HEK293 (cell line): Measurements from ENCODE around the gene MACC1.

ENCODE experiments used
- CTCF ChIA-PET: fragments of 350-600 bp; formaldehyde crosslinking; extraction: SDS; loops from one replicate; lab custom pipeline; 2021; ENCODE audit warnings: antibody characterized with exemption; lab: Yijun Ruan, JAX
- POLR2A ChIA-PET: fragments of 300-600 bp; formaldehyde crosslinking; extraction: SDS; loops from one replicate; lab custom pipeline; 2020; ENCODE audit warnings: antibody characterized with exemption, inconsistent platforms; lab: Yijun Ruan, JAX
- H3K27ac ChIP-seq: fragments of 200-500 bp; sonication (Bioruptor generic); 2 replicates; pipeline ENCODE4 v1.5.1; 2014; ENCODE audit warnings: low read depth, low read length, control low read depth, inconsistent platforms; ENCODE audit errors: extremely low read depth
- H3K36me3 ChIP-seq, 2 experiments: fragments of 200-500 bp in 1 of 2; sonication (Bioruptor generic) in 1 of 2; 1 replicate in 1 of 2; 2 replicates in 1 of 2; pipeline ENCODE4 v1.5.1; 2014 to 2017; ENCODE audit warnings: inconsistent platforms in 2 of 2, low read length in 2 of 2; ENCODE audit not compliant: control insufficient read depth in 2 of 2, insufficient read depth in 1 of 2
- H3K4me1 ChIP-seq: fragments of 200-500 bp; sonication (Bioruptor generic); 2 replicates; pipeline ENCODE4 v1.5.1; 2014; ENCODE audit warnings: mild to moderate bottlenecking, low read length, inconsistent platforms; ENCODE audit not compliant: control insufficient read depth, insufficient read depth
- H3K4me3 ChIP-seq: 2 replicates; pipeline ENCODE4 v1.5.1; 2011; ENCODE audit warnings: low read depth, mild to moderate bottlenecking, control low read depth, low read length, moderate library complexity
- H3K9me3 ChIP-seq: fragments of 200-500 bp; sonication (Bioruptor generic); 2 replicates; pipeline ENCODE4 v1.5.1; 2014; ENCODE audit warnings: low read depth, low read length, inconsistent platforms; ENCODE audit not compliant: control insufficient read depth, insufficient read depth
- KLF1 ChIP-seq: fragments of 450-650 bp; formaldehyde crosslinking; IDR thresholded peaks from 2 replicates; pipeline ENCODE4 v1.5.1; 2016; ENCODE audit warnings: missing biosample characterization, missing genetic modification characterization
- KLF8 ChIP-seq: fragments of 450-650 bp; formaldehyde crosslinking; IDR thresholded peaks from 2 replicates; pipeline ENCODE4 v1.5.1; 2016; ENCODE audit warnings: missing biosample characterization, missing genetic modification characterization
- OSR2 ChIP-seq: fragments of 450-650 bp; formaldehyde crosslinking; IDR thresholded peaks from 2 replicates; pipeline ENCODE4 v1.5.1; 2016; ENCODE audit warnings: missing biosample characterization, missing genetic modification characterization
- PRDM1 ChIP-seq: fragments of 450-650 bp; formaldehyde crosslinking; IDR thresholded peaks from 2 replicates; pipeline ENCODE4; 2016; ENCODE audit warnings: missing biosample characterization, missing genetic modification characterization
- SETDB1 ChIP-seq: IDR thresholded peaks from one replicate; pipeline ENCODE4 v1.6.1; 2017; ENCODE audit warnings: mild to moderate bottlenecking, low read length, moderate library complexity, mixed read lengths; ENCODE audit not compliant: insufficient read length
- SP7 ChIP-seq: fragments of 450-650 bp; formaldehyde crosslinking; IDR thresholded peaks from 2 replicates; pipeline ENCODE4 v1.5.1; 2016; ENCODE audit warnings: missing biosample characterization, missing genetic modification characterization
- TCF7L2 ChIP-seq: IDR thresholded peaks from 2 replicates; pipeline ENCODE4 v1.6.1; 2011; ENCODE audit warnings: low read depth, mild to moderate bottlenecking, inconsistent platforms, low read length, moderate library complexity, borderline replicate concordance
- WT1 ChIP-seq: fragments of 450-650 bp; formaldehyde crosslinking; IDR thresholded peaks from 2 replicates; pipeline ENCODE4 v1.5.1; 2016; ENCODE audit warnings: missing biosample characterization, missing genetic modification characterization
- ZBTB17 ChIP-seq: fragments of 450-650 bp; formaldehyde crosslinking; IDR thresholded peaks from 2 replicates; pipeline ENCODE4 v1.5.1; 2016; ENCODE audit warnings: missing biosample characterization, missing genetic modification characterization
- ZFHX2 ChIP-seq: fragments of 450-650 bp; formaldehyde crosslinking; conservative IDR thresholded peaks from 2 replicates; pipeline ENCODE4 v1.5.1; 2016; ENCODE audit warnings: missing biosample characterization, missing genetic modification characterization
- ZNF23 ChIP-seq: fragments of 450-650 bp; formaldehyde crosslinking; IDR thresholded peaks from 2 replicates; pipeline ENCODE4 v1.5.1; 2016; ENCODE audit warnings: missing biosample characterization, missing genetic modification characterization, borderline replicate concordance
- ZNF311 ChIP-seq: fragments of 450-650 bp; formaldehyde crosslinking; IDR thresholded peaks from 2 replicates; pipeline ENCODE4 v1.5.1; 2017; ENCODE audit warnings: missing biosample characterization, missing genetic modification characterization, borderline replicate concordance
- ZNF629 ChIP-seq: fragments of 450-650 bp; formaldehyde crosslinking; IDR thresholded peaks from 2 replicates; pipeline ENCODE4 v1.5.1; 2017; ENCODE audit warnings: missing biosample characterization, missing genetic modification characterization
- ZNF660 ChIP-seq: fragments of 450-650 bp; IDR thresholded peaks from 2 replicates; pipeline ENCODE4 v1.5.1; 2018; ENCODE audit warnings: missing biosample characterization, mild to moderate bottlenecking, missing genetic modification characterization
- ZNF837 ChIP-seq: fragments of 450-650 bp; formaldehyde crosslinking; IDR thresholded peaks from 2 replicates; pipeline ENCODE4 v1.5.1; 2016; ENCODE audit warnings: missing biosample characterization, missing genetic modification characterization
- TF ChIP-seq, protein P1 (sequence below): fragments of 450-650 bp; formaldehyde crosslinking; IDR thresholded peaks from 2 replicates; pipeline ENCODE4 v1.5.0; 2017; ENCODE audit warnings: missing biosample characterization, missing genetic modification characterization, borderline replicate concordance
- TF ChIP-seq, protein P2 (sequence below): fragments of 450-650 bp; formaldehyde crosslinking; IDR thresholded peaks from 2 replicates; pipeline ENCODE4 v1.5.1; 2016; ENCODE audit warnings: missing biosample characterization, missing genetic modification characterization, low read depth

The MACC1 gene

DNA sequence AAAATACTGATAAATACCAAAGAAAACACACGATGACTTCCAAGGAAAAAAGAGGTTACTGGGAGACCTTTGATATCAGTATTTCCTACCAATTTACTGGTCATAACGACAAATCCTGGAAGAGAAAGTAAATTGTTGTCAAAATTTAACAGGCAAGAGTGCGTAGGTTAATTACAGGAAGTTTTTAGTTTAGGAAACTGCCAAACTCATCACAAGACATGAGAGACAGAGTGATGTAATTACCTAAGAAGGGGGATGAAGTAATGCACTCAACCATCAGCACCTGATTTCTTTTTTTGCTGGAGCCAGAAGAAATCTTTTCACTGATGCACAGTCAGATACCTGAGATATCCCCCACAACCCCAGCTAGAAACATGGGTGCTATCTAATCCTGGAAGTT lies 16.8 kb downstream of the MACC1 start (continued):
- TF ChIP-seq, protein P1, sequence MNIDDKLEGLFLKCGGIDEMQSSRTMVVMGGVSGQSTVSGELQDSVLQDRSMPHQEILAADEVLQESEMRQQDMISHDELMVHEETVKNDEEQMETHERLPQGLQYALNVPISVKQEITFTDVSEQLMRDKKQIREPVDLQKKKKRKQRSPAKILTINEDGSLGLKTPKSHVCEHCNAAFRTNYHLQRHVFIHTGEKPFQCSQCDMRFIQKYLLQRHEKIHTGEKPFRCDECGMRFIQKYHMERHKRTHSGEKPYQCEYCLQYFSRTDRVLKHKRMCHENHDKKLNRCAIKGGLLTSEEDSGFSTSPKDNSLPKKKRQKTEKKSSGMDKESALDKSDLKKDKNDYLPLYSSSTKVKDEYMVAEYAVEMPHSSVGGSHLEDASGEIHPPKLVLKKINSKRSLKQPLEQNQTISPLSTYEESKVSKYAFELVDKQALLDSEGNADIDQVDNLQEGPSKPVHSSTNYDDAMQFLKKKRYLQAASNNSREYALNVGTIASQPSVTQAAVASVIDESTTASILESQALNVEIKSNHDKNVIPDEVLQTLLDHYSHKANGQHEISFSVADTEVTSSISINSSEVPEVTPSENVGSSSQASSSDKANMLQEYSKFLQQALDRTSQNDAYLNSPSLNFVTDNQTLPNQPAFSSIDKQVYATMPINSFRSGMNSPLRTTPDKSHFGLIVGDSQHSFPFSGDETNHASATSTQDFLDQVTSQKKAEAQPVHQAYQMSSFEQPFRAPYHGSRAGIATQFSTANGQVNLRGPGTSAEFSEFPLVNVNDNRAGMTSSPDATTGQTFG, result no peak
- TF ChIP-seq ZNF311 (tag by site-specific recombination) (no peak), SETDB1 (no peak)

DNA sequence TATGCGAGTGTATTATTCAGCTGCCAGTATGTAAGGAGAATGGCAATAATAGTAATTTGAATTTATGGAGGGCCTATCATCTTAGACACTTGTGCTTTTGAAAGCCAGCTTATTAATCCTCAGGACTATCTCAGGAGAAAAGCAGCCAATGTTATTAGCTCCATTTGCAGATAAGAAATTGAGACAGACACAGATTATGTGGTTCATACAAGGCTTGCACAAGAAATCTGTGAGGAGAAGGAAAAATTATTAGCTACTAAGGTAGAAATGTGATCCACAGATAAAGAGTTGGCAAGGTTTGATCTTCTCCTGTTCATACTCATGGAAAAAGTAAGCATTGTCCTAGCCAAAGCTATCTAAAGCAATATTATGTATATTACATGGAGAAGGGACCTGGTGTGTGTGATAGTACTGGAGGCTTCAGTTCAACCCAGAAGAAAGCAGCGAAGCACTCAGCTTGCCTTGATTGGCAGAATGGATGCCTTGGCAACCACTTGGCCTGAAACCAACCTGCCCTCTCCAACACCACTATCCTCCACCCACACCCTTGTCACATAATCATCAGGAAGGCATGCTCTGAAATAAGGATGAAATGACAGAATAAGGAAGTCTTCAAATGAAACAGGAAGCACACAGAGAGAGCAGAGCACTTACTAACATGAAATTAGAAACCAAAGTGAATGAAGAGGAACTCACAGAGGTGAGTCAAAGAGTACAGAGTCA lies 18.0 kb downstream of the MACC1 start:
- TF ChIP-seq ZNF23 (tag by site-specific recombination), result no peak
- TF ChIP-seq KLF1, result 0 out of 2 replicates have a peak, but pooled peaks have one; percentile 13
- TF ChIP-seq ZNF660, result no peak
- peak; percentile 38; the same call in 1 of the 2 replicates for TF ChIP-seq ZFHX2
- 0 out of 2 replicates have a peak, but pooled peaks have one; percentile 52 for TF ChIP-seq OSR2
- peak; percentile 40; the same call in 1 of the 2 replicates for TF ChIP-seq SP7 (tag by site-specific recombination)
- TF ChIP-seq WT1 (tag by site-specific recombination), result no peak
- TF ChIP-seq KLF8 (tag by site-specific recombination), result peak; percentile 27; the same call in 1 of the 2 replicates
- no peak for TF ChIP-seq ZNF837 (tag by site-specific recombination)
- 0 out of 2 replicates have a peak, but pooled peaks have one; percentile 37 for TF ChIP-seq ZNF629 (tag by site-specific recombination)
- TF ChIP-seq PRDM1 (tag by site-specific recombination), result peak; percentile 61; the same call in 1 of the 2 replicates
- peak; percentile 82 for TF ChIP-seq ZBTB17 (tag by site-specific recombination)
- Histone ChIP-seq H3K4me3 (no peak overlapping the region), H3K36me3 (no peaks in the 10 kb centered on the region), H3K27ac (no peak overlapping the region), H3K9me3 (no peaks in the 10 kb centered on the region), H3K4me1 (0 out of 2 replicates have a peak, but pooled peaks cover 5% of the 10 kb centered on the region)
- CTCF ChIA-PET, result interaction anchor here (1.0 to 2.6 kb wide), 4 partner anchors 26 to 399 kb away, joined by 3 to 12 read pairs (median 5); no protein-coding TSS in a partner anchor
- POLR2A ChIA-PET, result interaction anchor here (0.6 kb wide), 1 partner anchor 279 kb away, joined by 6 read pairs; no protein-coding TSS in a partner anchor

DNA sequence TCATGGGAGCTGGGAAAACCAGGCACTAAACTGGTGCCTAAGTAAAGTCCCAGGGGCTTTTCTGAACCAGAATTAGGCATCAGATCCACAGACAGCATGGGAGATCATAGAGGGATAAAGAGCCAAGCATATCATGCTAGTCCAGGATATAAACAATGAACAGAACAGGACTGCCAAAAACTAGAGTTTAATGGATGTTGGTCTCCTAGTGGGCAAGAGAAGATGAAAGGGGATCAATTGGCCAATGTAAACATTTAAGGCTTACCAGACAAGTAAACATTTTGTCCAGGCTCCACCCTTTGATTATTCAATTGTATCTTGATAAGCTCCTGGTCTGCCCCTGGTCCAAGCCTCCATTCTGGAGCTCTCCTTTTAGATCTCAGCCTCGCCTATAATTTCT lies 18.9 kb downstream of the MACC1 start:
- Histone ChIP-seq H3K4me1 (0 out of 2 replicates have a peak, but pooled peaks cover 5% of the 10 kb centered on the region), H3K4me3 (no peak overlapping the region), H3K36me3 (no peaks in the 10 kb centered on the region), H3K9me3 (no peaks in the 10 kb centered on the region), H3K27ac (no peak overlapping the region)
- ChIA-PET POLR2A (no interaction called here), CTCF (interaction anchor here (1.1 to 2.6 kb wide), 3 partner anchors 25 to 400 kb away, joined by 3 to 12 read pairs (median 7); no protein-coding TSS in a partner anchor)
- TF ChIP-seq TCF7L2, result peak; percentile 52; the same call in 1 of the 2 replicates
- TF ChIP-seq, protein P2, sequence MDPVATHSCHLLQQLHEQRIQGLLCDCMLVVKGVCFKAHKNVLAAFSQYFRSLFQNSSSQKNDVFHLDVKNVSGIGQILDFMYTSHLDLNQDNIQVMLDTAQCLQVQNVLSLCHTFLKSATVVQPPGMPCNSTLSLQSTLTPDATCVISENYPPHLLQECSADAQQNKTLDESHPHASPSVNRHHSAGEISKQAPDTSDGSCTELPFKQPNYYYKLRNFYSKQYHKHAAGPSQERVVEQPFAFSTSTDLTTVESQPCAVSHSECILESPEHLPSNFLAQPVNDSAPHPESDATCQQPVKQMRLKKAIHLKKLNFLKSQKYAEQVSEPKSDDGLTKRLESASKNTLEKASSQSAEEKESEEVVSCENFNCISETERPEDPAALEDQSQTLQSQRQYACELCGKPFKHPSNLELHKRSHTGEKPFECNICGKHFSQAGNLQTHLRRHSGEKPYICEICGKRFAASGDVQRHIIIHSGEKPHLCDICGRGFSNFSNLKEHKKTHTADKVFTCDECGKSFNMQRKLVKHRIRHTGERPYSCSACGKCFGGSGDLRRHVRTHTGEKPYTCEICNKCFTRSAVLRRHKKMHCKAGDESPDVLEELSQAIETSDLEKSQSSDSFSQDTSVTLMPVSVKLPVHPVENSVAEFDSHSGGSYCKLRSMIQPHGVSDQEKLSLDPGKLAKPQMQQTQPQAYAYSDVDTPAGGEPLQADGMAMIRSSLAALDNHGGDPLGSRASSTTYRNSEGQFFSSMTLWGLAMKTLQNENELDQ (tag by site-specific recombination), result no peak
